Astrocyte of the spinal cord (primary cell): ENCODE measurements around the gene CATSPER1.
"Not testable (repeated sequence)": the region's sequence is repeated elsewhere in the genome, so short reads cannot be mapped to it uniquely, and the experiment has no call there.

Experiments
- DNase-seq: peaks from one replicate; pipeline ENCODE4 v3.0.0; 2011; ENCODE audit warnings: low read depth, low spot score
- H3K4me3 ChIP-seq: 2 replicates; pipeline ENCODE4 v1.5.1; 2011; ENCODE audit warnings: low read depth, mild to moderate bottlenecking, low read length, moderate library complexity
- CTCF ChIP-seq: IDR thresholded peaks from 2 replicates; pipeline ENCODE4 v1.5.1; 2012; ENCODE audit warnings: low read depth, mild to moderate bottlenecking, low read length, inconsistent platforms
- in situ Hi-C: cut with HindIII; loops from 2 replicates; pipeline ENCODE4 v1.10.0; 2017; ENCODE audit warnings: low sequenced_read_pairs

CATSPER1 gene

GRCh38 chr11:66014804-66015453 lies 11.3 kb downstream of the CATSPER1 start:
- no peak overlapping the region for H3K4me3 ChIP-seq
- in situ Hi-C loops = no loop called here
- no peak for TF ChIP-seq CTCF
- no peak for DNase-seq

GRCh38 chr11:66013762-66014100 lies 12.5 kb downstream of the CATSPER1 start:
- no peak for DNase-seq
- no peak overlapping the region for H3K4me3 ChIP-seq
- in situ Hi-C loops = no loop called here
- no peak for TF ChIP-seq CTCF

- H3K4me3 ChIP-seq = no peak overlapping the region
- TF ChIP-seq CTCF = no peak
- DNase-seq = no peak
- in situ Hi-C loops = no loop called here
These were observed 13.1 kb downstream of the CATSPER1 start for GRCh38 chr11:66012946-66013761.

DNA sequence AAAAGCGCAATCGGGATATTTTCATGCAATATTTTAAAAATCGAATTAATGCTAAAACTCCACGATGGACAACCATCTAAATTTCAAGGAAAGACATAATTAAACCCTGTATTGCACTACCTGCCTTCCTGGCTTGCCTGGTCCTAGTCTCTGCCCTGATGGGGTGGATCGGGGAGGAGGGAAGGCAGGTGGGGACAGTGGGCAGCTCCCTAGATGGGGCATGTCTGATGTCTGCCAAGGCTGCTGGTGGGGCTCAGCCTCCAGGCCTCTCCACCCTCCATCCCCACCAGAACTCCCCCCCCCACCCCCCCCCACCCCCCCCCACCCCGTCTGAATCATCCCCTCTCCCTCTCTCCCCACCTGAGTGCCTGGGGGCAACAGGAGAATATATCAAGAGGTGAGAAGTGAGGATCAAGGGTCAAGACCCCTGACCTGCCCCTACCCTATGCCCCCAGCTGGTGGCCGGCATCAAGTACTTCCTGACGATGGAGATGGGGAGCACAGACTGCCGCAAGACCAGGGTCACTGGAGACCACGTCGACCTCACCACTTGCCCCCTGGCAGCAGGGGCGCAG lies 13.8 kb downstream of the CATSPER1 start:
- no peak for DNase-seq
- H3K4me3 ChIP-seq = no peak overlapping the region
- TF ChIP-seq CTCF = no peak
- in situ Hi-C loops = no loop called here

DNA sequence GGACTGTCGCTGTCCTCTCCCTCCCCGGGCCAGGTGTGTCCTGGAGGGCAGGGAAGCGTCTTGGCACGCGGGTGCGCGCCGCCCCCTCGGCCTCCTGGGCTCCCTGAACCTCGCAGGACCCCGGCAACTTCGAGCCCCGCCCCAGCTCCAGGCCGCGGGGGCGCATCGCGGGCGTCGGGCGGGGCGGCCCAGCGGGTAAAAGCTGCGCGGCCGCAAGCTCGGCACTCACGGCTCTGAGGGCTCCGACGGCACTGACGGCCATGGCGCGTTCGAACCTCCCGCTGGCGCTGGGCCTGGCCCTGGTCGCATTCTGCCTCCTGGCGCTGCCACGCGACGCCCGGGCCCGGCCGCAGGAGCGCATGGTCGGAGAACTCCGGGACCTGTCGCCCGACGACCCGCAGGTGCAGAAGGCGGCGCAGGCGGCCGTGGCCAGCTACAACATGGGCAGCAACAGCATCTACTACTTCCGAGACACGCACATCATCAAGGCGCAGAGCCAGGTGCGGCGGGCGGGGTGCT lies 14.4 kb downstream of the CATSPER1 start, which contains the start of gene CST6:
Gene CST6, plus strand, starts transcription at position 224 of the 519 bp plus-strand sequence. Its CDS starts 37 bp downstream, at position 261.
- no peak for TF ChIP-seq CTCF
- in situ Hi-C loops = no loop called here
- H3K4me3 ChIP-seq = no peak within 1 kb of the TSS
- no peak for DNase-seq

GRCh38 chr11:66011239-66011784 lies 15.0 kb downstream of the CATSPER1 start:
- no peak for TF ChIP-seq CTCF
- H3K4me3 ChIP-seq = no peak overlapping the region
- in situ Hi-C loops = no loop called here
- peak; percentile 40 for DNase-seq

GRCh38 chr11:66010036-66010435 lies 16.2 kb downstream of the CATSPER1 start:
- in situ Hi-C loops, DNase-seq, H3K4me3 ChIP-seq: not testable (repeated sequence)
